D721Med (cell line): ENCODE results near the gene PLXNA1.

Experiments used
- DNase-seq: peaks from one replicate; pipeline ENCODE4 v3.0.0; 2011; ENCODE audit warnings: low spot score; ENCODE audit not compliant: insufficient read length
- FAIRE-seq: peaks from 2 replicates; lab custom pipeline; 2011; peaks lifted over from hg19 to GRCh38; lab: Jason Lieb, UNC
- TF ChIP-seq, protein P1 (sequence below): IDR thresholded peaks from 2 replicates; pipeline ENCODE4 v1.5.1; 2012; ENCODE audit warnings: mild to moderate bottlenecking, control low read depth; ENCODE audit not compliant: insufficient read depth; ENCODE audit errors: missing control alignments

PLXNA1 gene

DNA sequence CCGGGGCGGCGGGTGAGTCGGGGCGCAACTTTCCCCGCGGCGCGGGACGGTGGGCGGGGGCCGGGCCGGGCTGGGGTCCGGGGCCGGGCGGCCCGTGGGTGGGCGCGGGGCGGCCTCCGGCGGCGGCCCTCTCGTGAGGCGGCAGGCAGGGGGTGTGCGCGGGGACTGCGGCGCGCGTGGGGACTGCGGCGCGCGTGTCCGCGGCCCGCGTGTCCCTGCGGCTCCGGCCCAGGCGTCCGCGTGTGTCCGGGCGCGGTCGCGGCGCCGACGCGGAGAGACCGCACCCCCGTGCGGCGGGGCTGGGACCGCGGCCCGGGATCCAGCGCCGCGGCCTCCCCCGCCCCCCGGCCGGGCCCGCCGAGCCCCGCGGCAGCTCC lies 349 bp downstream of the PLXNA1 start:
- DNase-seq (no peak), FAIRE-seq (no peak)
- TF ChIP-seq, protein P1, sequence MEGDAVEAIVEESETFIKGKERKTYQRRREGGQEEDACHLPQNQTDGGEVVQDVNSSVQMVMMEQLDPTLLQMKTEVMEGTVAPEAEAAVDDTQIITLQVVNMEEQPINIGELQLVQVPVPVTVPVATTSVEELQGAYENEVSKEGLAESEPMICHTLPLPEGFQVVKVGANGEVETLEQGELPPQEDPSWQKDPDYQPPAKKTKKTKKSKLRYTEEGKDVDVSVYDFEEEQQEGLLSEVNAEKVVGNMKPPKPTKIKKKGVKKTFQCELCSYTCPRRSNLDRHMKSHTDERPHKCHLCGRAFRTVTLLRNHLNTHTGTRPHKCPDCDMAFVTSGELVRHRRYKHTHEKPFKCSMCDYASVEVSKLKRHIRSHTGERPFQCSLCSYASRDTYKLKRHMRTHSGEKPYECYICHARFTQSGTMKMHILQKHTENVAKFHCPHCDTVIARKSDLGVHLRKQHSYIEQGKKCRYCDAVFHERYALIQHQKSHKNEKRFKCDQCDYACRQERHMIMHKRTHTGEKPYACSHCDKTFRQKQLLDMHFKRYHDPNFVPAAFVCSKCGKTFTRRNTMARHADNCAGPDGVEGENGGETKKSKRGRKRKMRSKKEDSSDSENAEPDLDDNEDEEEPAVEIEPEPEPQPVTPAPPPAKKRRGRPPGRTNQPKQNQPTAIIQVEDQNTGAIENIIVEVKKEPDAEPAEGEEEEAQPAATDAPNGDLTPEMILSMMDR = no peak

DNA sequence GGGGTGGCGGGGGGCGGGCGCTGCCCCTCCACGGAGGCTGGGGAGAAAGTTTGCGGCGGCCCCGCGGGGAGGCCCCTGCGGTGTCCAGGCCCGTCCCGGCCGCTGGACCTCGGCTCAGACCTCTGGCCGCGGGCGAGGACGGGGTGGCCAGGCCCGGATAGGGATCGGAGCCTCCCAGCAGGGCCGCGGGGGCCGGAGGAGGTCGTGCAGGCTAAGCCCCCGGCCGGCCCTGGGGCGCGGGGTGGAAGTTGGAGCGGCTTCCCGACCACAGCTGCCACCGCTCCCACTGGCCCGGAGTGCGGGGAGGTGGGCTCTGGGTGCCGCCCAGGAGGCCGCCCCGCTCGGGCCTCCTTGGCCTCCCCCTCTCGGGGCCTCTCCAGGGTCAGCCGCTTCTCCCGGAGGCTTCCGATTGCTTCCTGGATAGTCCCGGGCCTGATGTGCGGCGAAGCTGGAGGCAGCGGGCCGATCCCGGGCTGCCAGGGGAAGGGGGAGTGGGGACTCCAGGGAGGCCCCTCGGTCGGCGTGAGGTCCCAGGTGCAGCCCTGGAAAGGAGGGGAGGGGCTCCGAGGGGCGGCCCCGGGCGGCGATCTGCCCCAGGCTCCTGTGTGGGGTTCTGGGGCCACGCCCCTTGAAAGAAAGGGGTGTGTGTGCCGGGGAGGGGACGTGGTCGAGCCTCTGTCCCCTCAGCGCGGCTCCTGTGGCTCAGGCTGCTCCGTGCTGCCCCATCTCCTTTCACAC lies 907 bp downstream of the PLXNA1 start:
- DNase-seq (no peak), FAIRE-seq (no peak)
- TF ChIP-seq, protein P1 = no peak

DNA sequence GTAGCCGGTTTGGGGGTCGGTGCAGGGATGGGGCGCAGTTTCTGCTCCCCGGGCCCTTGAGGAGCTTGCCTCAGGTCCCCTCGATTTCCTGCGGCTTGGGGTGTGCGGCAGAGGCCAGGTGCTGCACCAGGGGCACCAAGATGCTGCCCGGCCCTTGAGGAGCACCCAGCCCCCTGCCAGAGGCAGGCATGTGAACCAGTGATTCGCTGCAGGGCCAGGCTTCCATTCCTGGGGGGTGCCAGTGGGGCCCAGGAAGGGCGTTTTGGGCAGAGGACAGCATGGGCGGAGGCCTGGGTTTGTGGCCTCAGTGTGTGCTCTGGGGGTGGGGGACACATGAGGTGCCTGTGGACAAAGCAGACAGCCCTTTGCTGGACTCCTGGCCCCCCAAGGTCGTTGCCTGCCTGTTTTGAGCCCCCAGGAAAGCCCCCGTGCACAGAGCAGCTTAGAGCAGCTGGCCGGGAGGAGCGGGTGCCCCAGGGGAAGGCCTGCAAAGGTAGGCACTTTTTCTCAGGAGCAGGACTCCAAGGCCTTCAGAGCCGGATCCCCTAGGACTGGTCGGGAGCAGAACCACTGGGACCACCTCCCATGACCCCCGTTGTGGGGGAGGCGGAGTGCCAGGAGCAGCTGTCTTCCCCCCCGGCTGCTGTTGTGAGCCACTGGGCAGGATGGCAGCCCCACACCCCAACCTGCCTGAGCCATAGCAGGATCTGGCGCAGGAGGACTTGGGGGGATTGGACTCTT lies 1.6 kb downstream of the PLXNA1 start:
- FAIRE-seq (no peak), DNase-seq (no peak)
- TF ChIP-seq, protein P1 = no peak

DNA sequence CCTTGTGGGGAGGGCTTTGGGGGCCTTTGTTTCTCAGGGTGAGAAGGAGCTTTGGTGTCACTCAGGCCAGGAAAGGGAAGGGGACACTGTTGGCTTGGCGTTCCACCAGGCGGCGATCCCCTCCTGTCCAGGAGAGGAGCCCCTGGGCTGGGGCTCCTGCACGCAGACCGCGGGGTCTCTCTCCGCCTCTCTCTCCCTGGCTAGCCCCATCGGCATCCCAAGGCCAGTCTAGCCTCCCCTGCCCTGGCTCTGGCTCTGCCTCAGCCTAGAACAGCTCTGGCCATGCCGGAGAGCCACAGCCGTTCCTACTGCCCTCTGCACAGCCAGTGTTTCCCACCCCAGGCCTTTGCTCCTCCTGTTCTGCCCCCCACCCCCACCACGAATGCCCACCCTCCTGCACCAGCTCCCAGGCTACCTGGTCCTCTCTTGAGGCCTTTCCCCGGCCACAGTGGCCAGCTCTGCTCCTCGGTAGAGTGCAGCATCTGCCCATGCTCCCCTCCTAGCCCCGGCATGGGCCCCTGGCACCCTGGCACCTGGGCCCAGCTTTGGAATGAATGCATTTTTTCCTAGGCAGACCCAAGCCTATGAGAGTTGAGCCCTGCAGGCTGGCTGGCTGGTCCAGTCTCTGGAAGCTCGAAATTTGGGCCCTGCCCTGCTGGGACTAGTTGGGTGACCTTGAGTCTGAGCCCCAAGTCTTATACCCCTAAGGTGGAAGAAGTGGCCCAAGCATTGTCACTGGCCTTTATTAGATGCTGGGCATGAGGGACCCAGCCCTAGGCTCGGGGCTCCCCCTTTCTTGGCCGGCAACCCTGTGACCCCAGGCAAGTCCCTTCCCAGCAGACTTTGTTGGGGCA lies 2.4 kb downstream of the PLXNA1 start:
- FAIRE-seq (no peak), DNase-seq (no peak)
- TF ChIP-seq, protein P1 = no peak

DNA sequence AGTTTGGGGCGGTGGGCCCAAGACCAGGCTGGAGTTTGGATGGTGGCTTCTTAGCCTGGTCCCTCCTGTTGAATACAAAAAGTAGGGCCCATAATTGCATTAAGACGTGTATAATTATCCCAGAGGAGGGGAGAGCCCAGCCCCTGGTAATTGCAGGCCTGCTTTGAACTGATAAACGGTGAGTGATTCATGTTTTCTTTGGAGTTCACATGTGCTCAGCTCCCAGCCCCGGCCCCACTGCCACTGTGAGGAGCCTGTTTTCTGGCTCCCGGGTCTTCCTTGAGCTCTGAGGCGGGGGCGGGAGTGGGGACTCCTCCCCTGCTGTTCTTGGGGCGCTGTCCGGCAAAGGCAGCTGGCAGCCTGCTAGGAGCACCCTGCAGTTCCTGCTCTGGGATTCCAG lies 3.1 kb downstream of the PLXNA1 start:
- FAIRE-seq = no peak
- DNase-seq = no peak
- TF ChIP-seq, protein P1 = no peak

DNA sequence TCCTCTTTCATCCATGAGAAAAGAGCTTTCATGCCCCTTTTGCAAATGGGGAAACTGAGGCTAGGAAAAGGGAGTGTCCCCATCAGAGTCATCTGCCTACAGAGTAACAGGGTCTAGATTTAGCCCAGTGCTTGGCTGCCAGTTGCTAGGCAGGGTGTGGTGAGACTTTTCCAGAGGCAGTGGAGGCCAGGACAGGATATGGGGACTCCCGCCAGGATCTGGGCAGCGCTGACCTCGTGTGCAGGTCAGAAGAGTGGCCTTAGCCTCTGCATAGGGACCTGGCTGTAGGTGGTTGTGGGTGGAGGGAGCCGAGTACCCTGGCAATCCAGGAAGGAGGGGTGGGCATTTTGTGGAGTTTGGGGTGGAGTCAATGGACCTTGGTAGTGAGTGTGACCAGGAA lies 4.2 kb downstream of the PLXNA1 start:
- FAIRE-seq = no peak
- TF ChIP-seq, protein P1 = no peak

More for the DNA sequence above, 4.2 kb downstream of the PLXNA1 start:
- no peak for DNase-seq
